ENCODE measurements around the gene FOXP1. TPM values are rescaled to one million over a fixed set of nuclear protein-coding genes. Genes with fewer than 3 reads are reported as not detected.

The FOXP1 gene
- polyA plus RNA-seq, 1 experiment = 56.6 TPM

- Histone ChIP-seq H3K9me3 (ENCODE audit: control insufficient read depth, insufficient read depth, low read length) (no peaks in the 10 kb centered on the region), H3K27me3 (ENCODE audit: control insufficient read depth, insufficient read depth, low read length) (no peaks in the 10 kb centered on the region), H3K27ac (ENCODE audit: low read depth, low read length) (no peak overlapping the region), H3K4me3 (ENCODE audit: low read depth, low read length) (no peak overlapping the region)
- POLR2A ChIA-PET = no interaction called here
- CTCF ChIA-PET = no interaction called here
- no peak for DNase-seq (ENCODE audit: low read depth, low spot score)
- no peak for TF ChIP-seq CTCF (IDR thresholded peaks at IDR 0.05; ENCODE audit: low read depth, low read length)
These were observed 460.9 kb downstream of the FOXP1 start for GRCh38 chr3:71122641-71123040.

GRCh38 chr3:71121429-71122167 is 461.9 kb downstream of the FOXP1 start:
- ChIA-PET CTCF (interaction anchor here (0.6 kb wide), 1 partner anchor 13 kb away, joined by 3 read pairs; no protein-coding TSS in a partner anchor), POLR2A (interaction anchor here (0.7 kb wide), 1 partner anchor 192 kb away, joined by 3 read pairs; no protein-coding TSS in a partner anchor)
- Histone ChIP-seq H3K9me3 (ENCODE audit: control insufficient read depth, insufficient read depth, low read length) (no peaks in the 10 kb centered on the region), H3K4me3 (ENCODE audit: low read depth, low read length) (no peak overlapping the region), H3K27me3 (ENCODE audit: control insufficient read depth, insufficient read depth, low read length) (no peaks in the 10 kb centered on the region), H3K27ac (ENCODE audit: low read depth, low read length) (no peak overlapping the region)
- TF ChIP-seq CTCF (IDR thresholded peaks at IDR 0.05; ENCODE audit: low read depth, low read length) = no peak
- DNase-seq (ENCODE audit: low read depth, low spot score) = no peak

GRCh38 chr3:71120012-71120411 is 463.5 kb downstream of the FOXP1 start:
- H3K27ac ChIP-seq (ENCODE audit: low read depth, low read length) = no peak overlapping the region
- DNase-seq (ENCODE audit: low read depth, low spot score) = no peak
- no peaks in the 10 kb centered on the region for H3K9me3 ChIP-seq (ENCODE audit: control insufficient read depth, insufficient read depth, low read length)
- no peaks in the 10 kb centered on the region for H3K27me3 ChIP-seq (ENCODE audit: control insufficient read depth, insufficient read depth, low read length)
- ChIA-PET POLR2A (no interaction called here), CTCF (no interaction called here)
- no peak overlapping the region for H3K4me3 ChIP-seq (ENCODE audit: low read depth, low read length)
- TF ChIP-seq CTCF (IDR thresholded peaks at IDR 0.05; ENCODE audit: low read depth, low read length) = no peak

GRCh38 chr3:71119171-71119570 is 464.4 kb downstream of the FOXP1 start:
- POLR2A ChIA-PET = interaction anchor here (0.6 kb wide), 1 partner anchor 464 kb away, joined by 5 read pairs; the partner anchor contains the start of gene FOXP1
- DNase-seq (ENCODE audit: low read depth, low spot score) = no peak
- Histone ChIP-seq H3K4me3 (ENCODE audit: low read depth, low read length) (no peak overlapping the region), H3K9me3 (ENCODE audit: control insufficient read depth, insufficient read depth, low read length) (no peaks in the 10 kb centered on the region), H3K27ac (ENCODE audit: low read depth, low read length) (no peak overlapping the region), H3K27me3 (ENCODE audit: control insufficient read depth, insufficient read depth, low read length) (no peaks in the 10 kb centered on the region)
- no peak for TF ChIP-seq CTCF (IDR thresholded peaks at IDR 0.05; ENCODE audit: low read depth, low read length)
- CTCF ChIA-PET = no interaction called here

GRCh38 chr3:71118436-71118835 is 465.1 kb downstream of the FOXP1 start:
- no peak for TF ChIP-seq CTCF (IDR thresholded peaks at IDR 0.05; ENCODE audit: low read depth, low read length)
- H3K9me3 ChIP-seq (ENCODE audit: control insufficient read depth, insufficient read depth, low read length) = no peaks in the 10 kb centered on the region
- DNase-seq (ENCODE audit: low read depth, low spot score) = no peak
- POLR2A ChIA-PET = no interaction called here
- CTCF ChIA-PET = no interaction called here
- H3K27ac ChIP-seq (ENCODE audit: low read depth, low read length) = no peak overlapping the region
- no peak overlapping the region for H3K4me3 ChIP-seq (ENCODE audit: low read depth, low read length)
- no peaks in the 10 kb centered on the region for H3K27me3 ChIP-seq (ENCODE audit: control insufficient read depth, insufficient read depth, low read length)

Measured in AG04450 (cell line).